Mesangial cell (primary cell): Measurements from ENCODE around the gene OR9A4. TPM values are rescaled to one million over a fixed set of nuclear protein-coding genes. Genes with fewer than 3 reads are reported as not detected.

Experiments used
- total RNA-seq: library from RNA; depleted of rRNA; stranded (reverse); fragments of >200 nt; gene quantifications from 2 replicates; pipeline ENCODE4 v1.2.3, GENCODE V29; 2015

Gene OR9A4, protein sequence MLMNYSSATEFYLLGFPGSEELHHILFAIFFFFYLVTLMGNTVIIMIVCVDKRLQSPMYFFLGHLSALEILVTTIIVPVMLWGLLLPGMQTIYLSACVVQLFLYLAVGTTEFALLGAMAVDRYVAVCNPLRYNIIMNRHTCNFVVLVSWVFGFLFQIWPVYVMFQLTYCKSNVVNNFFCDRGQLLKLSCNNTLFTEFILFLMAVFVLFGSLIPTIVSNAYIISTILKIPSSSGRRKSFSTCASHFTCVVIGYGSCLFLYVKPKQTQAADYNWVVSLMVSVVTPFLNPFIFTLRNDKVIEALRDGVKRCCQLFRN
- total RNA-seq = not detected in 2 replicates

DNA sequence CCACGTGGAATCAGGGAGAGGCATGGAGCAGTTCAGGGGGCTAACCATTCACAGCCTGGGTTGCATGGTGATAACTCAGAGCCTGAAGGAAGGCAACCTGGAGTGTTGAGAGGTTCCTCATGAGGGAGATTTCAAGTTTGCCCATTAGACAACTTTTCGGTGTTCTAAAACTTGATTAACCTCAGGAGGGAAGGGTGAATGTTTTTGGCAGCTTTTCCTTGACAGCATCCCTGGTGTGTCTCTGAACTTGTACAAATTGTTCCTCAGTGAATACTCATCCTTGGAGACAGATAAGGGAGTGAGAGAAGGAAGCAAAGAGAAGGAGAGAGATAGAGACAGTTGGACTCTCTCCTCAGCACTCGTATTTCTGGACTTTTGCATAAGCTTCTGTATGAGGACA is at the start of gene OR9A4:
OR9A4 (plus strand) TSS at position 301 of the 400 bp plus-strand sequence. CDS start 2,477 bp downstream, outside the sequence.

DNA sequence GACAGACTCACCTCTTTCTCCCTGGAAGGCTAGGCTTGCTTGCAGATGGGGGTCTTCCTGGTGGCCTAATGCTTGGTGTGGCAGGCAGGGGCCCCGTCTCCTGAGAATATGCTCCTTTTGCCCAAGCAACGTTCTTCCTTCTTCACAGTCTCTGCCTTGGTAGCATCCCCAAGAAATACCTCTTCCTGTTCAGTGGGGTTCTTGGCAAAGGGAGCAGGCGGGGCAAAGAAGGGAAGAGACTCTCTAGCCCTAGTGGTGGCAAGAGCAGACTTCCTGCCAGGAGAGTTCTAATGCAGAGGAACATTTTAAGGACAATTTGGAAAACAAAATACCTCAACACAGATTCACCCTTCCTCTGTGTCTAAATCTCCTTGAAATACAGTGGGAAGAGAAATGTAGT is 30.6 kb downstream of the OR9A4 start, which contains the start of gene CLEC5A:
CLEC5A (minus strand) TSS at position 179 of the 400 bp plus-strand sequence. CDS start 682 bp downstream, outside the sequence.

Other genes with a start within 250 kb of the OR9A4 start
- gene DENND11, start 214.2 kb upstream of the OR9A4 start, total RNA-seq = 5.4 and 6.5 TPM in 2 replicates
- gene WEE2, start 208.0 kb upstream of the OR9A4 start, total RNA-seq = not detected in 2 replicates
- gene SSBP1, start 178.0 kb upstream of the OR9A4 start, total RNA-seq = 98.1 and 140 TPM in 2 replicates
- 0.25 TPM in 1 of 2 replicates, not detected in the other for gene TAS2R3, start 152.3 kb upstream of the OR9A4 start, total RNA-seq
- gene TAS2R4, start 139.7 kb upstream of the OR9A4 start, total RNA-seq = 0.25 TPM in 1 of 2 replicates, not detected in the other
- gene TAS2R5, start 126.2 kb upstream of the OR9A4 start, total RNA-seq = 1.1 TPM in 1 of 2 replicates, not detected in the other
- not detected in 2 replicates for gene PRSS37, start 74.9 kb upstream of the OR9A4 start, total RNA-seq
- gene CLEC5A, start 30.6 kb downstream of the OR9A4 start, total RNA-seq = not detected in 2 replicates
- not detected in 2 replicates for gene TAS2R38, start 57.4 kb downstream of the OR9A4 start, total RNA-seq
- gene MGAM, start 79.5 kb downstream of the OR9A4 start, total RNA-seq = under 0.01 and 0.13 TPM in 2 replicates
- under 0.01 TPM in 1 of 2 replicates, not detected in the other for gene MGAM2, start 195.3 kb downstream of the OR9A4 start, total RNA-seq